Natural killer cell (primary cell): ENCODE measurements around the gene EFHC1. TPM values are rescaled to one million over a fixed set of nuclear protein-coding genes. Genes with fewer than 3 reads are reported as not detected.

Experiments used
- ATAC-seq, 3 donors: fragments of 150-1000 bp in 2 of 3; fragments of 200-7000 bp in 1 of 3; cut with Tn5 transposase; 1 replicate in 1 of 3; 2 replicates in 2 of 3; pipeline ENCODE4 v1.10.0; 2021; ENCODE audit warnings: mild to moderate bottlenecking in 2 of 3, moderate library complexity in 2 of 3
- DNase-seq, 2 donors: peaks; one replicate each; pipeline versions ENCODE4 v3.0.0 to v3.0.0-alpha.2; 2013 to 2021; ENCODE audit warnings: mixed read lengths in 1 of 2
- H3K27ac ChIP-seq: one replicate; pipeline ENCODE4 v1.5.1; 2013; ENCODE audit warnings: mild to moderate bottlenecking, low read length
- H3K27me3 ChIP-seq: one replicate; pipeline ENCODE4 v1.6.1; 2013; ENCODE audit warnings: low read length; ENCODE audit not compliant: control insufficient read depth, insufficient read depth
- H3K36me3 ChIP-seq: one replicate; pipeline ENCODE4 v1.6.1; 2013; ENCODE audit warnings: low read length; ENCODE audit not compliant: control insufficient read depth, insufficient read depth
- H3K4me1 ChIP-seq: one replicate; pipeline ENCODE4 v1.6.1; 2013; ENCODE audit warnings: low read length; ENCODE audit not compliant: control insufficient read depth, insufficient read depth
- H3K4me3 ChIP-seq: one replicate; pipeline ENCODE4 v1.5.1; 2013; ENCODE audit warnings: low read length
- H3K9me3 ChIP-seq: one replicate; pipeline ENCODE4 v1.6.1; 2013; ENCODE audit warnings: low read length; ENCODE audit not compliant: control insufficient read depth, insufficient read depth
- H3K27ac Mint-ChIP-seq, 2 donors: one replicate each; pipeline ENCODE4 v1.8.0; 2022; ENCODE audit warnings: mild to moderate bottlenecking in 2 of 2, mixed read lengths in 2 of 2, moderate library complexity in 1 of 2
- H3K27me3 Mint-ChIP-seq, 2 donors: one replicate each; pipeline ENCODE4 v1.8.0; 2022; ENCODE audit warnings: low read depth in 2 of 2, mixed read lengths in 2 of 2
- H3K36me3 Mint-ChIP-seq: one replicate; pipeline ENCODE4 v1.8.0; 2022; ENCODE audit warnings: mixed read lengths
- H3K4me1 Mint-ChIP-seq, 2 donors: one replicate each; pipeline ENCODE4 v1.8.0; 2022; ENCODE audit warnings: mixed read lengths in 2 of 2
- H3K4me3 Mint-ChIP-seq: one replicate; pipeline ENCODE4 v1.8.0; 2022; ENCODE audit warnings: mild to moderate bottlenecking, moderate library complexity, mixed read lengths
- H3K9me3 Mint-ChIP-seq, 2 donors: one replicate each; pipeline ENCODE4 v1.8.0; 2022; ENCODE audit warnings: mixed read lengths in 2 of 2
- WGBS: methylation state at CpG from one replicate; pipeline ENCODE4 v1.1.7; 2013; ENCODE audit warnings: missing lambda C conversion rate; ENCODE audit not compliant: insufficient coverage; 5-methylcytosine and 5-hydroxymethylcytosine counted together
- intact Hi-C: fragments of 100-400 bp; cut with micrococcal nuclease; formaldehyde crosslinking; loops from one replicate; pipeline ENCODE4 v1.14.2; 2022
- total RNA-seq, 4 donors: library from RNA; stranded (reverse); fragments of 120-200 nt in 1 of 4; gene quantifications; one replicate each; pipeline versions ENCODE4 v1.2.3 to v1.2.4, GENCODE V29; 2013 to 2022
- TF ChIP-seq, protein P1 (sequence below): fragments of 200-600 bp; IDR thresholded peaks from one replicate; pipeline ENCODE4 v1.8.0; 2022; ENCODE audit warnings: antibody characterized with exemption

The EFHC1 gene
- total RNA-seq, 3 donors from 2014 or later (not counting 1 experiment from before 2014, with no cell fraction given), result 10.7 to 20.9 (median 13.7) TPM

DNA sequence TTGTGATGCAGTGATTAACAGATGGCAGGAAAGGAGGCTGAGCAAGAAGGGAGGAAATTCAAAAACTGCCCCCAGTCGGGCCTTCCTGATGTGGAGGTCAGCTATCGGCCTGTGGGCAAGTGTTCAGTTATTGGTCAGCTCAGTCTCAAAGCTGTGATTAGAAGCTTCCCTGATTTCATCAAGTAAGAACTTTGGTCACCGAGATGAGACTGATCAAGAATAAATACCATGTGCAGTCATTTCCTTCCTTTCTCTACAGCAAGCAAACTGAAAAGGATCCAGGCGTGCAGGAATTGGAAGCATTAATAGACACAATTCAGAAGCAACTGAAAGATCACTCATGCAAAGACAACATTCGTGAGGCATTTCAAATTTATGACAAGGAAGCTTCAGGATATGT lies 69.7 kb downstream of the EFHC1 start:
- Histone ChIP-seq H3K4me3 (no peak overlapping the region), H3K4me1 (no peaks in the 10 kb centered on the region), H3K27me3 (no peaks in the 10 kb centered on the region), H3K9me3 (no peaks in the 10 kb centered on the region), H3K27ac (no peak overlapping the region), H3K36me3 (no peaks in the 10 kb centered on the region)
- intact Hi-C loops, result no loop called here
- no peak overlapping the region for H3K27ac Mint-ChIP-seq
- DNase-seq (no peak), ATAC-seq (no peak)
- TF ChIP-seq, protein P1, sequence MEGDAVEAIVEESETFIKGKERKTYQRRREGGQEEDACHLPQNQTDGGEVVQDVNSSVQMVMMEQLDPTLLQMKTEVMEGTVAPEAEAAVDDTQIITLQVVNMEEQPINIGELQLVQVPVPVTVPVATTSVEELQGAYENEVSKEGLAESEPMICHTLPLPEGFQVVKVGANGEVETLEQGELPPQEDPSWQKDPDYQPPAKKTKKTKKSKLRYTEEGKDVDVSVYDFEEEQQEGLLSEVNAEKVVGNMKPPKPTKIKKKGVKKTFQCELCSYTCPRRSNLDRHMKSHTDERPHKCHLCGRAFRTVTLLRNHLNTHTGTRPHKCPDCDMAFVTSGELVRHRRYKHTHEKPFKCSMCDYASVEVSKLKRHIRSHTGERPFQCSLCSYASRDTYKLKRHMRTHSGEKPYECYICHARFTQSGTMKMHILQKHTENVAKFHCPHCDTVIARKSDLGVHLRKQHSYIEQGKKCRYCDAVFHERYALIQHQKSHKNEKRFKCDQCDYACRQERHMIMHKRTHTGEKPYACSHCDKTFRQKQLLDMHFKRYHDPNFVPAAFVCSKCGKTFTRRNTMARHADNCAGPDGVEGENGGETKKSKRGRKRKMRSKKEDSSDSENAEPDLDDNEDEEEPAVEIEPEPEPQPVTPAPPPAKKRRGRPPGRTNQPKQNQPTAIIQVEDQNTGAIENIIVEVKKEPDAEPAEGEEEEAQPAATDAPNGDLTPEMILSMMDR, result no peak
- peaks cover under 1% of the 10 kb centered on the region for H3K36me3 Mint-ChIP-seq
- H3K27me3 Mint-ChIP-seq, result no peaks in the 10 kb centered on the region
- no peaks in the 10 kb centered on the region for H3K4me1 Mint-ChIP-seq
- 50% methylated on average over 5 of the region's 5 CpGs for WGBS
- no peaks in the 10 kb centered on the region for H3K9me3 Mint-ChIP-seq
- no peak overlapping the region for H3K4me3 Mint-ChIP-seq

DNA sequence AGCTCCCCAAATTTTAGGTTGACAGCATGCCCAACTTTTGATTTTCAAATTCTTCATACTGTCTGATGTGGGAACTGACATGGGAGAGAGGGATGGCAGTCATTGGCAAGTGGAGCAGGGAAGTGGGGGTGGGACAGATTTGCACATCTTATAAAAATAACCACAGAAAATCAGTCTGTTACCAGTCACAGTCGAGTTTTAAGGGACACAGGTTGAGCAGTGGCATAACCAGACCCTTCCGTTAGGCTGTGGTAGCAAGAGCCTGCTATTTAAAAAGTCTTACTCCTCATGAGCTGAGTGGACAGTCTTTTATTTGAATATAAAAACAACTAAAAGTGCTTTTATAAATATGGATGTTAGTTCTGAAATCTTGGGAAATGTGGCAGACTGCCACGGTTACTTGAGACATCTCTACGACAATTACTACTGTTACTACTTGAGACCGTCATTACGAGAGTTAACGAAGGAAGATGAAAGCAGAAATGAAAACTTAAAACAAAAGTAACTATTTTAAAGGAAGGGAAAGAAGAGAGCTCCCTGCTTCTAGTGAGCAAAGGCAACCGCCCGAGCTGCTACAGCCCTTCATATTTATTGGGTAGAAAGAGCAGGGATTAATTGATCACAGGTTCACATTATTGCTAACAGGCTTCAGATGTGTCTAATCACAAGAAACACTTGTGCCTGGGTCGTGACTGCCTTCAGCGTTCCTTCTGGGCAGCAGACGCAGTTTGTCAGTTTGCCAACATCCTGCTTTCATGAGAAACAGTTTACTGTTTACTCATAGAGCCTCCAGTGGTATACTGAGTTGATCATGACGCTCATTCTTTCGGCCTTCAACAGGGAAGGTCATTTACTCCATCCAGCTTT lies 71.3 kb downstream of the EFHC1 start:
- ATAC-seq (no peak), DNase-seq (no peak)
- H3K36me3 ChIP-seq, result no peaks in the 10 kb centered on the region
- no peaks in the 10 kb centered on the region for H3K27me3 ChIP-seq
- no peaks in the 10 kb centered on the region for H3K9me3 ChIP-seq
- no peak overlapping the region for H3K4me3 ChIP-seq
- no peaks in the 10 kb centered on the region for H3K9me3 Mint-ChIP-seq
- no peak overlapping the region for H3K4me3 Mint-ChIP-seq
- TF ChIP-seq, protein P1, result no peak
- peaks cover 7% of the 10 kb centered on the region for H3K36me3 Mint-ChIP-seq
- H3K27ac ChIP-seq, result no peak overlapping the region
- no peaks in the 10 kb centered on the region for H3K27me3 Mint-ChIP-seq
- no peaks in the 10 kb centered on the region for H3K4me1 Mint-ChIP-seq
- WGBS, result 82% methylated on average over 10 of the region's 14 CpGs
- H3K4me1 ChIP-seq, result no peaks in the 10 kb centered on the region
- no peak overlapping the region for H3K27ac Mint-ChIP-seq
- intact Hi-C loops, result no loop called here

DNA sequence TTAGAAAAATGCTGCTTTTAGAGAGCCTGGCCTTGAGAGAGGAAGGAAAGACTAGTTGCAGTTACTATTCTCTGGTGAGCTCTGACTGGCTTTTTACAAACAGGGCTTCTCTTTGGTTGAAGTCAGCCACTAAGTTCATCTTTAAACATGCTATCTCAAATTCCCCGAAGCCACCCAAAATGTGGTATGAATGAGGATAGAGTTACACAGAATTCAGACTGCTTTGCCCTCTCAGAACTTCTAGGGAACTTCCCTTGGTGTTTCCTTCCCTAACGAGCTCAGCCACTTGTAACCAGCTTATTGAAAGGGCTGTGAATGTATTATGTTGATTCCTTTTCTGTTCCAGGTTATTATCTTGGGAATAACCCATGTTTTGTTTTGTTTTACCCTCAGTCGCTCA lies 73.5 kb downstream of the EFHC1 start:
- TF ChIP-seq, protein P1, result no peak
- Histone ChIP-seq H3K27me3 (no peaks in the 10 kb centered on the region), H3K27ac (no peak overlapping the region), H3K4me3 (no peak overlapping the region), H3K9me3 (no peaks in the 10 kb centered on the region), H3K4me1 (peaks cover 7% of the 10 kb centered on the region), H3K36me3 (no peaks in the 10 kb centered on the region)
- Mint-ChIP-seq H3K9me3 (no peaks in the 10 kb centered on the region), H3K4me3 (no peak overlapping the region), H3K27ac (no peak overlapping the region), H3K36me3 (peaks cover 7% of the 10 kb centered on the region), H3K27me3 (no peaks in the 10 kb centered on the region), H3K4me1 (peaks cover 9 to 10% of the 10 kb centered on the region in 2 donors)
- DNase-seq (no peak), ATAC-seq (no peak)
- intact Hi-C loops, result no loop called here
- WGBS, result 48% methylated on average over 3 of the region's 3 CpGs
